D721Med (cell line): ENCODE measurements around the gene CAPN13.

Experiments
- DNase-seq: peaks from one replicate; pipeline ENCODE4 v3.0.0; 2011; ENCODE audit warnings: low spot score; ENCODE audit not compliant: insufficient read length
- FAIRE-seq: peaks from 2 replicates; lab custom pipeline; 2011; peaks lifted over from hg19 to GRCh38; lab: Jason Lieb, UNC
- TF ChIP-seq, protein P1 (sequence below): IDR thresholded peaks from 2 replicates; pipeline ENCODE4 v1.5.1; 2012; ENCODE audit warnings: mild to moderate bottlenecking, control low read depth; ENCODE audit not compliant: insufficient read depth; ENCODE audit errors: missing control alignments

Gene CAPN13

GRCh38 chr2:30738141-30738911 lies 68.9 kb downstream of the CAPN13 start:
- no peak for DNase-seq
- TF ChIP-seq, protein P1, sequence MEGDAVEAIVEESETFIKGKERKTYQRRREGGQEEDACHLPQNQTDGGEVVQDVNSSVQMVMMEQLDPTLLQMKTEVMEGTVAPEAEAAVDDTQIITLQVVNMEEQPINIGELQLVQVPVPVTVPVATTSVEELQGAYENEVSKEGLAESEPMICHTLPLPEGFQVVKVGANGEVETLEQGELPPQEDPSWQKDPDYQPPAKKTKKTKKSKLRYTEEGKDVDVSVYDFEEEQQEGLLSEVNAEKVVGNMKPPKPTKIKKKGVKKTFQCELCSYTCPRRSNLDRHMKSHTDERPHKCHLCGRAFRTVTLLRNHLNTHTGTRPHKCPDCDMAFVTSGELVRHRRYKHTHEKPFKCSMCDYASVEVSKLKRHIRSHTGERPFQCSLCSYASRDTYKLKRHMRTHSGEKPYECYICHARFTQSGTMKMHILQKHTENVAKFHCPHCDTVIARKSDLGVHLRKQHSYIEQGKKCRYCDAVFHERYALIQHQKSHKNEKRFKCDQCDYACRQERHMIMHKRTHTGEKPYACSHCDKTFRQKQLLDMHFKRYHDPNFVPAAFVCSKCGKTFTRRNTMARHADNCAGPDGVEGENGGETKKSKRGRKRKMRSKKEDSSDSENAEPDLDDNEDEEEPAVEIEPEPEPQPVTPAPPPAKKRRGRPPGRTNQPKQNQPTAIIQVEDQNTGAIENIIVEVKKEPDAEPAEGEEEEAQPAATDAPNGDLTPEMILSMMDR, result no peak
- FAIRE-seq, result no peak

DNA sequence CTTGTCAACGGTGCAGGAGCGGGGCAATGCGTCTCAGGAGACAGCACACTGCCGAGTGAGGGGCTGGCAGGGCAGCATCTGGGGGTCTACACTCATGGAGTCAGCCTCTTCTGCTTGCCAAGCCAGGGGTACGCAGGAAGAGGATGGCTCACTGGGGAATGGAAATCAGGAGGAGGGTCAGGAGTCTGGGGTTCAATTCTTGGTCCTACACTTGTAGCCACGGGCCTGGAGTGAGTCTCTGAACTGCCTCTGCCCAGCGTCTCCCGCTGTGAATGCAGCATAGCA lies 70.0 kb downstream of the CAPN13 start:
- DNase-seq (no peak), FAIRE-seq (no peak)
- TF ChIP-seq, protein P1, result no peak

- TF ChIP-seq, protein P1, result no peak
- DNase-seq, result no peak
- FAIRE-seq, result no peak
Measured at GRCh38 chr2:30736461-30737325, 70.6 kb downstream of the CAPN13 start.

GRCh38 chr2:30733876-30734520 lies 73.2 kb downstream of the CAPN13 start:
- TF ChIP-seq, protein P1, result no peak
- no peak for DNase-seq
- FAIRE-seq, result no peak

- FAIRE-seq (no peak), DNase-seq (no peak)
- TF ChIP-seq, protein P1, result no peak
Measured at GRCh38 chr2:30732876-30733275, 74.4 kb downstream of the CAPN13 start.

DNA sequence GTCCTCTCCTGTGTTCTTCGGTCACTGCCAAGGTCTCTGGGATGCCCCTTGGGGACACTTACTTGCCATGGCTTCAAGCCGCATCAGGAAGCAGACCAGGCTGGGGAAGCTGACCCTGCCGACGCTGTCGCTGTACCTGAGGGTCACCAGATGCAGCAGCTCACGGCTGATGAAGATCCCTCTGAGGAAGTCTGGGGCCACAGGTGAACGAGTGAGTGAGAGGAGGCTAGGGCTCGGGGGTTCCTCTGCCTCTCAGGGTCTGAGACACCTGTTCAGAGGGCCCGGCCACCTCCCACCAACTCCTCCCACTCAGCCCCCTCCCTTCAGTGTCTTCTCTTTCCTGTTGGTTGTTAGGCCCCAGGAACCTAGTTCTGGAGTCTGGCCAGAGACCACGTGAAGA lies 74.9 kb downstream of the CAPN13 start:
- DNase-seq, result no peak
- no peak for FAIRE-seq
- TF ChIP-seq, protein P1, result no peak

DNA sequence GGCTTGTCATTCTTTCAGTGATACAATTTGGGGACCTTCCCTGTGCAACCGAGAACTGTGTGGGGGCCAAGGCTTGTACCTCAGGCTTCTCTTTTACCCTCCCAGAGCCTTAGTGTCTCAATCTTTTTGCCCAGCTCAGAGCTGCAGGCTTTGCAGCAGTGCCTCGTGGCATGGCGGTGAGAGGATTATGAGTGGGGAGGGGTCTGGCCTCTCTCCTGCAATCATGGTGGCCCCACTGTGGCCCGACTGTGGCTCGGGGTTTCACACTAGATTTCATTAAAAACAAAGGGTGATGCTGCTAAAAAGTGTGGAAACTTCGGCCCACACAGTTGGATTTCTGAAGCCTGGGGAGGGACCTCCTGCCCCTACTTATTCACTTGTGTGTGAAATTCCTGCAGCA lies 75.5 kb downstream of the CAPN13 start:
- TF ChIP-seq, protein P1, result no peak
- no peak for DNase-seq
- FAIRE-seq, result no peak
